K562 (cell line): ENCODE data around the gene ZNF598. TPM values are rescaled to one million over a fixed set of nuclear protein-coding genes. Genes with fewer than 3 reads are reported as not detected.

Source experiments
- BCOR ChIP-seq: fragments of 450-650 bp; IDR thresholded peaks from 2 replicates; pipeline ENCODE4 v1.6.1; 2016
- BRD4 ChIP-seq: fragments of 200-600 bp; sonication (generic); IDR thresholded peaks from 2 replicates; pipeline ENCODE4 v1.6.1; 2017; ENCODE audit warnings: inconsistent platforms
- FOXK2 ChIP-seq, 2 experiments: fragments of 450-650 bp; IDR thresholded peaks in 1 of 2; conservative IDR thresholded peaks in 1 of 2; 2 replicates each; pipeline ENCODE4 v1.6.1; 2016; ENCODE audit warnings: low read depth in 2 of 2, mild to moderate bottlenecking in 1 of 2
- HDAC1 ChIP-seq, 2 experiments: fragments of 450-650 bp; IDR thresholded peaks; 2 replicates each; pipeline ENCODE4 v1.6.1; 2016 to 2017; ENCODE audit warnings: inconsistent platforms in 1 of 2, mild to moderate bottlenecking in 1 of 2, moderate library complexity in 1 of 2
- HMGN3 ChIP-seq: IDR thresholded peaks from 2 replicates; pipeline ENCODE4 v1.6.1; 2011; ENCODE audit warnings: borderline replicate concordance, low read depth, mild to moderate bottlenecking, mixed read lengths, low read length; ENCODE audit not compliant: insufficient read length; ENCODE audit errors: extremely low read depth
- MAX ChIP-seq: sonication (generic); formaldehyde crosslinking; IDR thresholded peaks from 2 replicates; pipeline ENCODE4 v1.9.0; 2022; ENCODE audit warnings: mild to moderate bottlenecking, missing genetic modification reagents
- MAZ ChIP-seq, 2 experiments: fragments of 450-650 bp in 1 of 2; sonication (generic) in 1 of 2; formaldehyde crosslinking; IDR thresholded peaks in 1 of 2; conservative IDR thresholded peaks in 1 of 2; 2 replicates each; pipeline versions ENCODE4 v1.4.0 to v1.5.0; 2020; ENCODE audit warnings: mild to moderate bottlenecking in 1 of 2, missing genetic modification reagents in 1 of 2
- NCOA1 ChIP-seq: fragments of 450-650 bp; IDR thresholded peaks from 2 replicates; pipeline ENCODE4 v1.6.1; 2016; ENCODE audit warnings: low read depth
- NFE2L1 ChIP-seq: fragments of 450-650 bp; IDR thresholded peaks from 2 replicates; pipeline ENCODE4 v1.6.1; 2016; ENCODE audit warnings: missing genetic modification characterization, low read depth, mild to moderate bottlenecking, missing compliant biosample characterization, moderate library complexity, borderline replicate concordance
- NFRKB ChIP-seq: fragments of 450-650 bp; IDR thresholded peaks from 2 replicates; pipeline ENCODE4 v1.6.1; 2016; ENCODE audit warnings: low read depth
- NUFIP1 ChIP-seq: fragments of 450-650 bp; IDR thresholded peaks from 2 replicates; pipeline ENCODE4 v1.6.1; 2018; ENCODE audit not compliant: partially characterized antibody
- RCOR1 ChIP-seq, 2 experiments: IDR thresholded peaks; 2 replicates each; pipeline ENCODE4 v1.6.1; 2012; ENCODE audit warnings: low read depth in 2 of 2, low read length in 2 of 2, borderline replicate concordance in 1 of 2, improper control_type of control experiment in 1 of 2
- RUNX1 ChIP-seq: sonication (generic); IDR thresholded peaks from 2 replicates; pipeline ENCODE4 v1.6.1; 2016; ENCODE audit warnings: antibody characterized with exemption, low read depth
- SMARCA4 ChIP-seq: fragments of 450-650 bp; IDR thresholded peaks from 2 replicates; pipeline ENCODE4 v1.6.1; 2016
- SRSF7 ChIP-seq: fragments of 200-400 bp; formaldehyde crosslinking; optimal IDR thresholded peaks from 2 replicates; pipeline ENCODE3; 2017; ENCODE audit warnings: mild to moderate bottlenecking, low read depth, low read length
- ZC3H4 ChIP-seq: sonication (generic); formaldehyde crosslinking; IDR thresholded peaks from 2 replicates; pipeline ENCODE4 v1.9.0; 2021; ENCODE audit warnings: missing genetic modification reagents, borderline replicate concordance
- ZNF174 ChIP-seq: fragments of 250-450 bp; sonication (Bioruptor Pico); IDR thresholded peaks from 2 replicates; pipeline ENCODE4 v1.4.0; 2020; ENCODE audit warnings: mild to moderate bottlenecking
- ZNF318 ChIP-seq, 2 experiments: fragments of 450-650 bp; IDR thresholded peaks; 2 replicates each; pipeline ENCODE4 v1.6.1; 2016; ENCODE audit warnings: mild to moderate bottlenecking in 2 of 2, borderline replicate concordance in 1 of 2, low read depth in 1 of 2, moderate library complexity in 1 of 2
- ZNF699 ChIP-seq: fragments of 250-450 bp; sonication (Bioruptor Pico); IDR thresholded peaks from 2 replicates; pipeline ENCODE4 v1.8.0; 2021; ENCODE audit warnings: mild to moderate bottlenecking, moderate library complexity; ENCODE audit not compliant: insufficient replicate concordance
- polyA plus RNA-seq, 8 experiments: library from polyadenylated mRNA; depleted of rRNA in 4 of 8; stranded (reverse) in 5 of 8; unstranded in 3 of 8; fragments of >200 nt; fragmentation: Nextera tagmentation in 2 of 8; fragmentation: Illumina TruSeq in 1 of 8; extraction: Ambion mirVana in 2 of 8; extraction: Trizol in 1 of 8; gene quantifications; 2 replicates each; pipeline versions ENCODE4 v1.2.1 to v1.2.3, GENCODE V29; 2011 to 2014; ENCODE audit warnings: inconsistent platforms in 1 of 8, missing spikeins in 1 of 8
- total RNA-seq, 7 experiments: library from RNA; depleted of rRNA in 6 of 7; stranded (reverse); fragments of >200 nt in 6 of 7; fragmentation: Illumina TruSeq in 2 of 7; extraction: Trizol in 2 of 7; gene quantifications; 2 replicates each; pipeline versions ENCODE4 v1.2.1 to v1.2.3, GENCODE V29; 2011 to 2021; ENCODE audit warnings: low replicate concordance in 1 of 7

Gene ZNF598
- total and polyA plus RNA-seq, 9 of the 15 experiments (the other 6 are each of a cell fraction or from before 2014, with no cell fraction given): 0.11 to 115 (median 29.6) TPM

GRCh38 chr16:2009791-2010510 lies at the start of gene ZNF598 (continued):
- TF ChIP-seq FOXK2 (conservative IDR thresholded peaks at IDR 0.05 in 1 of 2, IDR thresholded peaks at IDR 0.05 in 1 of 2; ENCODE audit: low read depth in 2 of 2) (peak; percentile 60 to 65; a peak in 3 of 4 replicates), BCOR (peak; percentile 29; the same call in 1 of the 2 replicates), ZNF699 (CRISPR knock-in tag) (no peak), NFE2L1 (tag) (no peak), ZNF174 (CRISPR knock-in tag) (no peak), ZC3H4 (no peak), NFRKB (peak; percentile 88), SRSF7 (no peak), SMARCA4 (no peak), ZNF318 (IDR thresholded peaks at IDR 0.05; ENCODE audit: borderline replicate concordance in 1 of 2, low read depth in 1 of 2) (0 out of 4 replicates have a peak, but pooled peaks of 1 of the 2 experiments have one; percentile 28), HDAC1 (IDR thresholded peaks at IDR 0.05) (peak; percentile 86 to 93; a peak in 3 of 4 replicates), BRD4 (peak; percentile 77), NUFIP1 (no peak), MAX (CRISPR knock-in tag) (peak; percentile 96), RCOR1 (IDR thresholded peaks at IDR 0.05; ENCODE audit: borderline replicate concordance in 1 of 2, low read depth in 2 of 2, low read length in 2 of 2) (0 out of 4 replicates have a peak, but pooled peaks of 1 of the 2 experiments have one; percentile 4), HMGN3 (peak; percentile 38), RUNX1 (no peak), MAZ (CRISPR knock-in tag; conservative IDR thresholded peaks at IDR 0.05 in 1 of 2, IDR thresholded peaks at IDR 0.05 in 1 of 2) (peak in 1 of 2 experiments; percentile 76; a peak in 3 of 4 replicates), NCOA1 (no peak)
